Transverse colon (tissue), 4 donors: ENCODE results near the gene CARD19. TPM values are rescaled to one million over a fixed set of nuclear protein-coding genes. Genes with fewer than 3 reads are reported as not detected.

Experiments
- DNase-seq: peaks from one replicate; pipeline ENCODE4 v3.0.0-alpha.2; 2019
- H3K27ac ChIP-seq, 4 donors: fragments of 200-600 bp; sonication (generic); 2 replicates each; pipeline ENCODE4 v1.5.1; 2016 to 2018; ENCODE audit warnings: inconsistent platforms in 4 of 4
- H3K27me3 ChIP-seq: fragments of 200-600 bp; sonication (generic); 2 replicates; pipeline ENCODE4 v1.5.1; 2017; ENCODE audit warnings: inconsistent platforms
- H3K36me3 ChIP-seq, 4 donors: fragments of 200-600 bp; sonication (generic); 2 replicates each; pipeline ENCODE4 v1.5.1; 2017 to 2019; ENCODE audit warnings: inconsistent platforms in 4 of 4
- H3K4me1 ChIP-seq, 4 donors: fragments of 200-600 bp; sonication (generic); 2 replicates each; pipeline ENCODE4 v1.5.1; 2017 to 2020; ENCODE audit warnings: inconsistent platforms in 4 of 4
- H3K4me3 ChIP-seq, 4 donors: fragments of 200-600 bp; sonication (generic); 1 replicate in 1 of 4; 2 replicates in 3 of 4; pipeline versions ENCODE4 v1.5.1 to v1.6.1; 2017 to 2019; ENCODE audit warnings: inconsistent platforms in 4 of 4
- H3K9me3 ChIP-seq, 2 donors: fragments of 200-600 bp; sonication (generic); 2 replicates each; pipeline ENCODE4 v1.5.1; 2017 to 2019; ENCODE audit warnings: inconsistent platforms in 2 of 2
- CTCF ChIP-seq, 5 experiments: fragments of 200-600 bp in 3 of 5; fragments of 450-650 bp in 2 of 5; sonication (generic) in 3 of 5; IDR thresholded peaks; 1 replicate in 2 of 5; 2 replicates in 3 of 5; pipeline ENCODE4 v1.5.1; 2016 to 2017; ENCODE audit warnings: antibody characterized with exemption in 5 of 5, inconsistent platforms in 3 of 5, mild to moderate bottlenecking in 2 of 5, moderate library complexity in 1 of 5
- EP300 ChIP-seq: sonication (generic); formaldehyde crosslinking; IDR thresholded peaks from one replicate; pipeline ENCODE4 v1.6.1; 2017; ENCODE audit warnings: antibody characterized with exemption, low read depth
- POLR2A ChIP-seq: fragments of 450-650 bp; IDR thresholded peaks from one replicate; pipeline ENCODE4 v1.6.1; 2016; ENCODE audit warnings: antibody characterized with exemption, mild to moderate bottlenecking, moderate library complexity
- POLR2AphosphoS5 ChIP-seq, 3 donors: sonication (generic); formaldehyde crosslinking; IDR thresholded peaks; one replicate each; pipeline ENCODE4 v1.6.1; 2016; ENCODE audit warnings: antibody characterized with exemption in 3 of 3
- WGBS, 2 donors: methylation state at CpG; one replicate each; pipeline ENCODE4 v1.1.5; 2018; ENCODE audit warnings: low coverage in 1 of 2; 5-methylcytosine and 5-hydroxymethylcytosine counted together
- in situ Hi-C, 4 donors: fragments of 200-750 bp; cut with MboI; loops; one replicate each; pipeline versions ENCODE4 v1.15.0 to v1.15.1; 2017; ENCODE audit warnings: low sequenced_read_pairs in 3 of 4, low pct_ligation_motif_present in 1 of 4, low pct_unique_long_range_greater_than_20kb in 1 of 4
- intact Hi-C: fragments of 100-400 bp; cut with DNase I; formaldehyde crosslinking; loops from one replicate; pipeline ENCODE4 v1.15.1; 2023; ENCODE audit warnings: low total_unique reads
- total RNA-seq, 4 donors: library from RNA; depleted of rRNA; stranded (reverse); fragments of >200 nt; gene quantifications; one replicate each; pipeline ENCODE4 v1.1.0, GENCODE V29; 2016

CARD19 gene
- total RNA-seq, 4 donors from 2014 or later, result 16.3 to 105 (median 88.2) TPM

DNA sequence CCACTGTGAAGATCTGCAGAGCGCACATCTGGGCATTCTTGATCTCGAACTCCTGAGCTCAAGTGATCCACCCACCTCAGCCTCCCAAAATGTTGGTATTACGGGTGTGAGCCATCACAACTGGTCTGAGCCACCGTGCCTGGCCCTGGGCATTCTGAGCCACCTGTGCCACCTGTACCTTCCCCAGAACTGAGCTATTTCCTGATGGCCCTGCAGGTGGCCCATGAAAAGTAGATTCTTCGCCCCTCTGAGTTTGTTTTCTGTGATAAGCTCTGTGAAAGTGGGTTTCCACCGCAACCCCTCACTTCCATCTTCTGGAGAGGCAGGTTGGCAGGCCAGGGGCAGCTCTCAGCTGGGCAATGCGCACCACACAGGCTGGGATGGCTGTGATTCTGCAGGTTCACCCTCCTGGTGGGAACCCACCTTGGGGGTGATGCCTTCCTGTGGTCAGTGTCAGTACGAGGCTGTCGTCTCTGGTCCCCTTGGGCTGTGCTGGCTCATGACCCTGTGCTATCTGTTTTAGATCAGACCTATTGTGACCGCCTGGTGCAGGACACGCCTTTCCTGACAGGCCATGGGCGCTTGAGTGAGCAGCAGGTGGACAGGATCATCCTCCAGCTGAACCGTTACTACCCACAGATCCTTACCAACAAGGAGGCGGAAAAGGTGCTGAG lies 11.3 kb downstream of the CARD19 start:
- peaks cover 0 to 4% (median 0%) of the 10 kb centered on the region in 4 donors for H3K4me1 ChIP-seq
- peaks cover 0 to 10% (median 5%) of the 10 kb centered on the region in 4 donors for H3K36me3 ChIP-seq
- peaks cover 4 to 5% of the 10 kb centered on the region in 2 donors for H3K9me3 ChIP-seq
- no peaks in the 10 kb centered on the region for H3K27me3 ChIP-seq
- no peak overlapping the region for H3K4me3 ChIP-seq
- no peak overlapping the region for H3K27ac ChIP-seq
- no peak for DNase-seq
- in situ Hi-C loops (no loop called here), intact Hi-C loops (no loop called here)
- TF ChIP-seq POLR2AphosphoS5 (IDR thresholded peaks at IDR 0.05), result no peak
- TF ChIP-seq EP300, result no peak
- no peak for TF ChIP-seq CTCF (IDR thresholded peaks at IDR 0.05)
- TF ChIP-seq POLR2A, result no peak
- 89% methylated on average over 14 of the region's 14 CpGs; no CpG with 5 or more reads in 1 of the 2 donors for WGBS, 2 donors

GRCh38 chr9:93107825-93108161 lies 11.8 kb downstream of the CARD19 start:
- WGBS, 2 donors, result 91 to 100% methylated on average over 1 to 6 of the region's 6 CpGs
- Histone ChIP-seq H3K4me1 (peaks cover 0 to 4% (median 0%) of the 10 kb centered on the region in 4 donors), H3K36me3 (peaks cover 0 to 10% (median 5%) of the 10 kb centered on the region in 4 donors), H3K9me3 (peaks cover 4 to 5% of the 10 kb centered on the region in 2 donors), H3K27me3 (no peaks in the 10 kb centered on the region), H3K27ac (no peak overlapping the region), H3K4me3 (no peak overlapping the region)
- TF ChIP-seq EP300, result no peak
- TF ChIP-seq CTCF (IDR thresholded peaks at IDR 0.05), result no peak
- TF ChIP-seq POLR2A, result no peak
- TF ChIP-seq POLR2AphosphoS5 (IDR thresholded peaks at IDR 0.05), result no peak
- in situ Hi-C loops, result no loop called here
- intact Hi-C loops, result no loop called here
- DNase-seq, result no peak

- no peaks in the 10 kb centered on the region for H3K27me3 ChIP-seq
- H3K4me3 ChIP-seq, result no peak overlapping the region
- H3K36me3 ChIP-seq, result peaks cover 0 to 15% (median 5%) of the 10 kb centered on the region in 4 donors
- intact Hi-C loops (no loop called here), in situ Hi-C loops (no loop called here)
- DNase-seq, result no peak
- peaks cover 0 to 4% (median 0%) of the 10 kb centered on the region in 4 donors for H3K4me1 ChIP-seq
- H3K27ac ChIP-seq, result no peak overlapping the region
- H3K9me3 ChIP-seq, result peaks cover 4 to 5% of the 10 kb centered on the region in 2 donors
- 75% methylated on average over 15 of the region's 15 CpGs; no CpG with 5 or more reads in 1 of the 2 donors for WGBS, 2 donors
- no peak for TF ChIP-seq POLR2AphosphoS5 (IDR thresholded peaks at IDR 0.05)
Measured at GRCh38 chr9:93108291-93109041, 12.4 kb downstream of the CARD19 start.

DNA sequence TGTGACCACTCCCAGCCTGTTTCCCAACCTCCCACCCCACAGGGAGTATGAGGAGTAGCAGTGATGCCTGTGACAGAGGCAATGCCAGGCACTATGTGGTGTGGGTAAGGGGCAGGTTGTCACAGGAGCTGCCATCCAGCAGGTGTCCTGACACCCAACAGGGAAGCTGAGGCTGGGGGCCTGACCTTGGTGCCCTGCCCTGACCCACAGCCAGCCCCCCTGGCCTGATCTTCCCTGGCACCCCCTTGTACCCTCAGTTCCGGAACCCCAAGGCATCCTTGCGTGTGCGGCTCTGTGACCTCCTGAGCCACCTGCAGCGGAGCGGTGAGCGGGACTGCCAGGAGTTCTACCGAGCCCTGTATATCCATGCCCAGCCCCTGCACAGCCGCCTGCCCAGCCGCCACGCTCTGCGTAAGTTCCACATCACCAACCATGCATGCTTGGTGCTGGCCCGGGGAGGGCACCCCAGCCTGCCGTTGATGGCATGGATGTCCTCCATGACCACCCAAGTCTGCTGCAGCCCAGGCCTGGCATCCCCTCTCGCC lies 14.4 kb downstream of the CARD19 start:
- H3K36me3 ChIP-seq, result peaks cover 0 to 15% (median 3%) of the 10 kb centered on the region in 4 donors
- H3K27ac ChIP-seq, result no peak overlapping the region
- TF ChIP-seq POLR2AphosphoS5 (IDR thresholded peaks at IDR 0.05), result no peak
- no peak for TF ChIP-seq CTCF (IDR thresholded peaks at IDR 0.05)
- no peak for TF ChIP-seq POLR2A
- no peak for TF ChIP-seq EP300
- in situ Hi-C loops (no loop called here), intact Hi-C loops (no loop called here)
- H3K4me3 ChIP-seq, result no peak overlapping the region
- WGBS, 2 donors, result 85% methylated on average over 14 of the region's 14 CpGs; no CpG with 5 or more reads in 1 of the 2 donors
- no peak for DNase-seq
- peaks cover 0 to 4% (median 0%) of the 10 kb centered on the region in 4 donors for H3K4me1 ChIP-seq
- no peaks in the 10 kb centered on the region for H3K27me3 ChIP-seq
- no peaks in the 10 kb centered on the region for H3K9me3 ChIP-seq
